Esophagus squamous epithelium (tissue), 5 donors: ENCODE data around the gene PHC1. TPM values are rescaled to one million over a fixed set of nuclear protein-coding genes. Genes with fewer than 3 reads are reported as not detected.

Experiments used
- DNase-seq: peaks from one replicate; lab custom pipeline; 2025; lab: John Stamatoyannopoulos, UW
- H3K27ac ChIP-seq, 4 donors: fragments of 200-600 bp; sonication (generic); one replicate each; pipeline ENCODE4 v1.5.1; 2016 to 2019; ENCODE audit warnings: mild to moderate bottlenecking in 1 of 4
- H3K27me3 ChIP-seq, 4 donors: fragments of 200-600 bp; sonication (generic); 1 replicate in 3 of 4; 2 replicates in 1 of 4; pipeline versions ENCODE4 v1.5.1 to v1.6.0; 2017 to 2021; ENCODE audit warnings: antibody characterized with exemption in 1 of 4
- H3K36me3 ChIP-seq, 3 donors: fragments of 200-600 bp; sonication (generic); one replicate each; pipeline ENCODE4 v1.5.1; 2016 to 2019
- H3K4me1 ChIP-seq, 3 donors: fragments of 200-600 bp; sonication (generic); one replicate each; pipeline ENCODE4 v1.5.1; 2017 to 2019
- H3K4me3 ChIP-seq, 4 donors: fragments of 200-600 bp; sonication (generic); 1 replicate in 3 of 4; 2 replicates in 1 of 4; pipeline ENCODE4 v1.5.1; 2016 to 2019; ENCODE audit warnings: mild to moderate bottlenecking in 2 of 4, moderate library complexity in 1 of 4
- H3K9me3 ChIP-seq, 3 donors: fragments of 200-600 bp; sonication (generic); one replicate each; pipeline ENCODE4 v1.5.1; 2016 to 2019
- POLR2A ChIP-seq, 4 donors: fragments of 450-650 bp; IDR thresholded peaks; one replicate each; pipeline ENCODE4 v1.6.1; 2017; ENCODE audit warnings: antibody characterized with exemption in 4 of 4, mild to moderate bottlenecking in 4 of 4, moderate library complexity in 3 of 4
- WGBS, 2 donors: methylation state at CpG; one replicate each; pipeline ENCODE4 v1.1.5; 2018; 5-methylcytosine and 5-hydroxymethylcytosine counted together
- intact Hi-C: fragments of 100-400 bp; cut with DNase I; formaldehyde crosslinking; loops from one replicate; pipeline ENCODE4 v1.15.0; 2022
- total RNA-seq, 4 donors: library from RNA; depleted of rRNA; stranded (reverse); fragments of >200 nt; gene quantifications; one replicate each; pipeline ENCODE4 v1.1.0, GENCODE V29; 2016
- TF ChIP-seq, protein P1 (sequence below), 6 experiments: fragments of 450-650 bp in 4 of 6; fragments of 200-600 bp in 2 of 6; sonication (generic) in 2 of 6; IDR thresholded peaks; one replicate each; pipeline ENCODE4 v1.5.1; 2016 to 2019; ENCODE audit warnings: antibody characterized with exemption in 6 of 6, mild to moderate bottlenecking in 4 of 6, moderate library complexity in 4 of 6
- donor health status: DM: yes; HTN: yes; CAD: no.

The PHC1 gene
- total RNA-seq, 4 donors from 2014 or later, result 10.1 to 21.7 (median 18.6) TPM

- peaks cover 0 to 90% (median 0%) of the 10 kb centered on the region in 3 donors for H3K36me3 ChIP-seq
- no peaks in the 10 kb centered on the region for H3K4me1 ChIP-seq
- no peak for DNase-seq
- TF ChIP-seq, protein P1, sequence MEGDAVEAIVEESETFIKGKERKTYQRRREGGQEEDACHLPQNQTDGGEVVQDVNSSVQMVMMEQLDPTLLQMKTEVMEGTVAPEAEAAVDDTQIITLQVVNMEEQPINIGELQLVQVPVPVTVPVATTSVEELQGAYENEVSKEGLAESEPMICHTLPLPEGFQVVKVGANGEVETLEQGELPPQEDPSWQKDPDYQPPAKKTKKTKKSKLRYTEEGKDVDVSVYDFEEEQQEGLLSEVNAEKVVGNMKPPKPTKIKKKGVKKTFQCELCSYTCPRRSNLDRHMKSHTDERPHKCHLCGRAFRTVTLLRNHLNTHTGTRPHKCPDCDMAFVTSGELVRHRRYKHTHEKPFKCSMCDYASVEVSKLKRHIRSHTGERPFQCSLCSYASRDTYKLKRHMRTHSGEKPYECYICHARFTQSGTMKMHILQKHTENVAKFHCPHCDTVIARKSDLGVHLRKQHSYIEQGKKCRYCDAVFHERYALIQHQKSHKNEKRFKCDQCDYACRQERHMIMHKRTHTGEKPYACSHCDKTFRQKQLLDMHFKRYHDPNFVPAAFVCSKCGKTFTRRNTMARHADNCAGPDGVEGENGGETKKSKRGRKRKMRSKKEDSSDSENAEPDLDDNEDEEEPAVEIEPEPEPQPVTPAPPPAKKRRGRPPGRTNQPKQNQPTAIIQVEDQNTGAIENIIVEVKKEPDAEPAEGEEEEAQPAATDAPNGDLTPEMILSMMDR (IDR thresholded peaks at IDR 0.05), result no peak
- TF ChIP-seq POLR2A (IDR thresholded peaks at IDR 0.05), result no peak
- H3K9me3 ChIP-seq, result no peaks in the 10 kb centered on the region
- H3K27me3 ChIP-seq, result no peaks in the 10 kb centered on the region
- intact Hi-C loops, result no loop called here
- H3K4me3 ChIP-seq, result no peak overlapping the region
- H3K27ac ChIP-seq, result no peak overlapping the region
Measured at GRCh38 chr12:8871068-8871467, 43.2 kb upstream of the PHC1 start.

DNA sequence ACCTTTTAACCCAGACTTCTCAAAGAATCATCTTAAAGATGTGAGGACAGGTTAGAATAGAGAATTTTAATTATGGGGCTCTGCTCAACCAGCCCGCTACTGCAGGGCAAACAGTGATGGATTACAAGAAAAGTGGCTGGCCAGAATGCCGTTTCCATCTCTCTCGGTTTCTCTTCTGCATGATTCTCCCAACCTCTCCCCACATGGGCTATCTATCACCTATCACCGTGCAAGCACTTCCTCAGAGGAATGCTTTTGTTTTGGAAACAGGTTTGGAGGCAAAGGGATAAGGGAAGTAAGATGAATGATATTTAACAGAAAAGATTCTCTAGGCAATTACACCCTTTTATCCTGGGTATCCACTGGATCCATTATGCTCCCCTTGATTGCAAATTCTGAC lies 37.4 kb upstream of the PHC1 start:
- Histone ChIP-seq H3K36me3 (peaks cover 0 to 43% (median 0%) of the 10 kb centered on the region in 3 donors), H3K9me3 (no peaks in the 10 kb centered on the region), H3K27me3 (no peaks in the 10 kb centered on the region), H3K4me3 (no peak overlapping the region), H3K27ac (no peak overlapping the region), H3K4me1 (no peaks in the 10 kb centered on the region)
- 39 to 47% methylated on average over 4 of the region's 4 CpGs for WGBS, 2 donors
- TF ChIP-seq, protein P1 (IDR thresholded peaks at IDR 0.05), result no peak
- no peak for TF ChIP-seq POLR2A (IDR thresholded peaks at IDR 0.05)
- intact Hi-C loops, result no loop called here
- DNase-seq, result no peak

- no peaks in the 10 kb centered on the region for H3K9me3 ChIP-seq
- H3K27ac ChIP-seq, result no peak overlapping the region
- peaks cover 0 to 9% (median 0%) of the 10 kb centered on the region in 3 donors for H3K4me1 ChIP-seq
- H3K36me3 ChIP-seq, result no peaks in the 10 kb centered on the region
- no peak overlapping the region for H3K4me3 ChIP-seq
- no peaks in the 10 kb centered on the region for H3K27me3 ChIP-seq
- intact Hi-C loops, result no loop called here
- 84 to 91% methylated on average over 6 of the region's 6 CpGs for WGBS, 2 donors
- no peak for DNase-seq
- TF ChIP-seq POLR2A (IDR thresholded peaks at IDR 0.05), result no peak
- TF ChIP-seq, protein P1 (IDR thresholded peaks at IDR 0.05), result no peak
Measured at GRCh38 chr12:8886502-8887284, 27.6 kb upstream of the PHC1 start.

- DNase-seq, result no peak
- H3K36me3 ChIP-seq, result no peaks in the 10 kb centered on the region
- no peak overlapping the region for H3K27ac ChIP-seq
- peaks cover 0 to 9% (median 0%) of the 10 kb centered on the region in 3 donors for H3K4me1 ChIP-seq
- H3K27me3 ChIP-seq, result no peaks in the 10 kb centered on the region
- no peaks in the 10 kb centered on the region for H3K9me3 ChIP-seq
- WGBS, 2 donors, result 83 to 92% methylated on average over 4 of the region's 4 CpGs
- intact Hi-C loops, result no loop called here
- H3K4me3 ChIP-seq, result no peak overlapping the region
- no peak for TF ChIP-seq POLR2A (IDR thresholded peaks at IDR 0.05)
- TF ChIP-seq, protein P1 (IDR thresholded peaks at IDR 0.05), result no peak
Measured at GRCh38 chr12:8887285-8887715, 27.0 kb upstream of the PHC1 start.

GRCh38 chr12:8890313-8891085 lies 23.8 kb upstream of the PHC1 start:
- intact Hi-C loops, result loop anchor here (10.0 kb wide), 1 partner anchor 206 kb away; no protein-coding TSS in a partner anchor
- TF ChIP-seq, protein P1 (IDR thresholded peaks at IDR 0.05), result peak; percentile 79 to 91 (median 86)
- no peak for TF ChIP-seq POLR2A (IDR thresholded peaks at IDR 0.05)
- DNase-seq, result no peak
- Histone ChIP-seq H3K27ac (peak overlapping the region in 1 of 4 donors; percentile 48), H3K4me3 (peak overlapping the region in 3 of 4 donors; percentile 40 to 65 (median 45)), H3K36me3 (no peaks in the 10 kb centered on the region), H3K27me3 (no peaks in the 10 kb centered on the region), H3K4me1 (peaks cover 0 to 9% (median 0%) of the 10 kb centered on the region in 3 donors), H3K9me3 (no peaks in the 10 kb centered on the region)
- WGBS, 2 donors, result 28 to 30% methylated on average over 14 of the region's 14 CpGs
